Fibroblast of mammary gland (primary cell): ENCODE data around the gene NFE2L1.
A peak's percentile ranks its signal among the peaks of the same experiment; 100 is the strongest.
"Not testable (repeated sequence)": the region's sequence is repeated elsewhere in the genome, so short reads cannot be mapped to it uniquely, and the experiment has no call there.

ENCODE experiments used
- DNase-seq: peaks from one replicate; pipeline ENCODE4 v3.0.0-alpha.2; 2010; ENCODE audit warnings: low read depth
- H3K4me3 ChIP-seq: 2 replicates; pipeline ENCODE4 v1.5.1; 2011; ENCODE audit warnings: low read depth, mild to moderate bottlenecking, low read length, moderate library complexity; ENCODE audit not compliant: control insufficient read depth
- TF ChIP-seq, protein P1 (sequence below): conservative IDR thresholded peaks from 2 replicates; pipeline ENCODE4 v1.5.1; 2011; ENCODE audit warnings: low read depth, low read length, inconsistent platforms; ENCODE audit not compliant: control insufficient read depth, insufficient read depth

The NFE2L1 gene

DNA sequence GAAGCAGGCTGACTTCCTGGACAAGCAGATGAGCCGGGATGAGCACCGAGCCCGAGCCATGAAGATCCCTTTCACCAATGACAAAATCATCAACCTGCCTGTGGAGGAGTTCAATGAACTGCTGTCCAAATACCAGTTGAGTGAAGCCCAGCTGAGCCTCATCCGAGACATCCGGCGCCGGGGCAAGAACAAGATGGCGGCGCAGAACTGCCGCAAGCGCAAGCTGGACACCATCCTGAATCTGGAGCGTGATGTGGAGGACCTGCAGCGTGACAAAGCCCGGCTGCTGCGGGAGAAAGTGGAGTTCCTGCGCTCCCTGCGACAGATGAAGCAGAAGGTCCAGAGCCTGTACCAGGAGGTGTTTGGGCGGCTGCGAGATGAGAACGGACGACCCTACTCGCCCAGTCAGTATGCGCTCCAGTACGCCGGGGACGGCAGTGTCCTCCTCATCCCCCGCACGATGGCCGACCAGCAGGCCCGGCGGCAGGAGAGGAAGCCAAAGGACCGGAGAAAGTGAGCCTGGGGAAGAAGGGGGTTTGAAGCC lies 11.0 kb downstream of the NFE2L1 start:
- no peak for DNase-seq
- H3K4me3 ChIP-seq, result no peak overlapping the region
- TF ChIP-seq, protein P1, sequence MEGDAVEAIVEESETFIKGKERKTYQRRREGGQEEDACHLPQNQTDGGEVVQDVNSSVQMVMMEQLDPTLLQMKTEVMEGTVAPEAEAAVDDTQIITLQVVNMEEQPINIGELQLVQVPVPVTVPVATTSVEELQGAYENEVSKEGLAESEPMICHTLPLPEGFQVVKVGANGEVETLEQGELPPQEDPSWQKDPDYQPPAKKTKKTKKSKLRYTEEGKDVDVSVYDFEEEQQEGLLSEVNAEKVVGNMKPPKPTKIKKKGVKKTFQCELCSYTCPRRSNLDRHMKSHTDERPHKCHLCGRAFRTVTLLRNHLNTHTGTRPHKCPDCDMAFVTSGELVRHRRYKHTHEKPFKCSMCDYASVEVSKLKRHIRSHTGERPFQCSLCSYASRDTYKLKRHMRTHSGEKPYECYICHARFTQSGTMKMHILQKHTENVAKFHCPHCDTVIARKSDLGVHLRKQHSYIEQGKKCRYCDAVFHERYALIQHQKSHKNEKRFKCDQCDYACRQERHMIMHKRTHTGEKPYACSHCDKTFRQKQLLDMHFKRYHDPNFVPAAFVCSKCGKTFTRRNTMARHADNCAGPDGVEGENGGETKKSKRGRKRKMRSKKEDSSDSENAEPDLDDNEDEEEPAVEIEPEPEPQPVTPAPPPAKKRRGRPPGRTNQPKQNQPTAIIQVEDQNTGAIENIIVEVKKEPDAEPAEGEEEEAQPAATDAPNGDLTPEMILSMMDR, result no peak

DNA sequence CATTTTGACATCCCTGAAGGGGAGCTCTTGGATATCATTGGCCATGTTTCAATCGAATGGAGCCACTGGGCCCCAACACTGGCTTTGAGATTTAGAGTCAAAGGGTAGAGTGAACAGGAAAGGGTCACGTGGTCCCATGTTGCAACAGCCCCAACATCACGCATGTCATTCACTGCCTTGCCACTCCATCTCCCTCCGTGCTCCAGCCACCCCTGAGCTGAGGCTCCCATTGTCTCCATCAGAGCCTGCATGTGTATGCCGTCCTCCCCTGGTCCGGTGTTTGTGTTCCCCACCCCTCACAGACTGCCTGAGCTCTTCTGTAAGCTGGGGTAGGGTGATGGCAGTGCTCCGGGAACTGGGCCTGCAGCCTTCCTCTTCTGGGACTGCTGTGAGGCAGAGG lies 12.1 kb downstream of the NFE2L1 start:
- H3K4me3 ChIP-seq, result no peak overlapping the region
- DNase-seq, result no peak
- TF ChIP-seq, protein P1, result no peak

DNA sequence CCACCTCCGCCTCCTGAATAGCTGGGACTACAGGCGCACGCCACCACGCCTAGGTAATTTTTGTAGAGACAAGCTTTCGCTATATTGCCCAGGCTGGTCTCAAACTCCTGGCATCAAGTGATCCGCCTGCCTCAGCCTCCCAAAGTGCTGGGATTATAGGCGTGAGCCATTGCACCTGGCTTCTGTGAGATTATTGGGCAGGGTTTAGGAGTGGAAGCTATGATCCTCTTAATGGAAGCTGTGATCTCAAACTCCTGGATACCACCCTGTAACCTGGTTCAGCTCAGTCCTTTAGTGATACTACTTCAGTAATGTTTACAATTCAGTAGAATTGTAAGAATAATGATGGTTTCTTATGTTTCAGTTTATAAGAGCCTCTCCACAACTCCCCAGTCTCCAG lies 14.1 kb downstream of the NFE2L1 start:
- TF ChIP-seq, protein P1, result no peak

DNA sequence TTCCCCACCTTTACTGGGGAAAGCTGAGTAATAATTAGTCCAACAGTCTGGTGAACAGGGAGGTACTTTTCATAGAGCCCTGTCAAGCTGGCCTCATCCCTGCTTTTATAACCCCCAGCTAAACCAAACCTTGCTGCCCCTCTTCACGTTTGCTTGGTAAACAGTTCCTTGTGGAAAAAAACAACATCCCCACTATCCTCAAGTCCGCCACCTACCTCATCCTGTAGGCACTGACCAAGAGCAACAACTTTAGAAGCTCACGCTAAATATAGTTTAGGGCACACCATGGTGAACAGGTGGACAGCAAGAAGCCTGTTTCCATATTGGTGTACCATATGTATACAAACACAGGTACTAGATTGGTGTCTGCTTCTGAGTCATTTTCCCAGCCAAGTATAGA lies 16.5 kb downstream of the NFE2L1 start:
- TF ChIP-seq, protein P1, result no peak
- H3K4me3 ChIP-seq, result no peak overlapping the region
- no peak for DNase-seq

More for the DNA sequence above, 14.1 kb downstream of the NFE2L1 start:
- DNase-seq, result no peak
- no peak overlapping the region for H3K4me3 ChIP-seq

DNA sequence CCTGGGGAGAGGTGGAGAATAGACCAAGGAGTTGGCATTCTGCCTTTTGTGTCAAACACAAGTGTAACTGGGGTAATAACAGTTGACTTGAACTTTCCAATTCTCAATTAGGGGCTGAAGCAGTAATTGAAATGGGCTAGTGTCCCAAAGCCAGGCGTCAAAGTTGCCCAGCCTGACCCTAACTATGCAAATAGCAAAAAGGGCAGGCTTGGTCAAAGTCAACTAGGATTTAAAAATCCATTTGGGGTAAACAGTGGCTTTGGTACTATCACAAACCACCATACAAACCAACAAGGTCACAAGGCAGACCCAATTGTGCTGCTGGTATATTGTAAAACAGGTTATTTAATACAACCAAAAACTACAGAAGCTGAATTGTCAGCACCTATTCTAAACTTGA lies 18.0 kb downstream of the NFE2L1 start:
- TF ChIP-seq, protein P1, result no peak

DNA sequence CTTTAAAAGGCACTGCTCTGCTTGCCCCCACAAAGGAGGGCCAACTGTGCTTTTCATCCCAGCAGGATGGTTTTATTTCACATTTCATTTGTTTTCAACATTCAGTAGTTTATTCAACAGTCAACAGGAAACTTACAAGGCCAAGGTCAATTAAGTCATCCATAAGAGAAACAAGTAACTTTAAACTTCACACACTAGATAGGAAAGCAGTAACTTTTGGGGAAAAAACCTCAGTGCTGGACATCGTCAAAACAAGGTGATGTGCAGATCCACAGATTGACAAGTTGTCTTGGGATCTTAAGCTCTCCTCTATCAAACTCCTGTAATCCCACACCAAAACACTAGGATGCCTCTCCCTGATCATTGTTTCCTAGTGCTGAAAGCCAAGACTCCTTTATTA lies 18.5 kb downstream of the NFE2L1 start:
- H3K4me3 ChIP-seq, result no peak overlapping the region
- DNase-seq, result no peak
- TF ChIP-seq, protein P1, result no peak

More for the DNA sequence above, 18.0 kb downstream of the NFE2L1 start:
- no peak for DNase-seq
- H3K4me3 ChIP-seq, result no peak overlapping the region

DNA sequence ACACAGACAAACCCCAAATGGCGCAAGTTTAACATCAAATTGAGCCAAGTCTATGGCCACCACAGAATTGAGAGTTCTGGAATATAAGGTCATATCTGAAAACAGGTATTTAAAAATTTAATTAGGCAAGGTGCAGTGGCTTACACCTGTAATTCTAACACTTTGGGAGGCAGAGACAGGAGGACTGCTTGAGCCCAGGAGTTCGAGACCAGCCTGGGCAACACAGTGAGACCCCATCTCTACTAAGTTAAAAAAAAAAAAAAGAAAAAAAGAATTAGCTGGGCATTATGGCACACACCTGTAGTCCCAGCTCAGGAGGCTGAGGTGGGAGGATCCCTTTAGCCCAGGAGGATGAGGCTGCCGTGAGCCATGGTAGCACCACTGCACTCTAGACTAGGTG lies 19.1 kb downstream of the NFE2L1 start:
- TF ChIP-seq, protein P1, result no peak
- H3K4me3 ChIP-seq, result no peak overlapping the region
- no peak for DNase-seq

DNA sequence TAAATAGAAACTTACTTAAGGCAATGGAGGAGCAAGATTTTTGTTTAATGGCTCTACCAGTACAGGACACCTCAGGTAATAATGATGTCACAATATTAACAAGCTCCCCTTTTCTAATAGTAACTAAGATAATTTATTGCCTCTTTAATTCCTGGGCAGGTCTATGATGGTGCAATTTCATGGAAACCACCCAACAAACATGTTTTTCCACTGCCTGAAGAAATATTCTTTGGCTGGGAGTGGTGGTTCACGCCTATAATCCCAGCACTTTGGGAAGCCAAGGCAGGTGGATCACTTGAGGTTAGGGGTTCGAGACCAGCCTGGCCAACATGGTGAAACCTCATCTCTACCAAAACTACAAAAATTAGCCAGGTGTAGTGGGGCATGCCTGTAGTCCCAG lies 19.6 kb downstream of the NFE2L1 start:
- DNase-seq, result peak; percentile 27
- H3K4me3 ChIP-seq, result not testable (repeated sequence)
